HG02870 (cell line): ENCODE data around the gene SHC2.

ENCODE experiments used
- ATAC-seq: cut with Tn5 transposase; IDR thresholded peaks from one replicate; pipeline ENCODE4 v1.9.1; 2021; ENCODE audit warnings: mild to moderate bottlenecking, moderate library complexity; ENCODE audit not compliant: unreplicated experiment

The SHC2 gene

GRCh38 chr19:460877-461720 lies at the start of gene SHC2:
Gene SHC2, minus strand, starts transcription at chr19:461033. Its CDS starts 37 bp downstream, at chr19:460996.
- no peak for ATAC-seq

- no peak for ATAC-seq
Observed at GRCh38 chr19:508204-509150, 47.6 kb upstream of the SHC2 start.

- peak; percentile 44 for ATAC-seq
Observed at GRCh38 chr19:507286-508203, 46.7 kb upstream of the SHC2 start, which contains the start of gene TPGS1. Gene TPGS1, plus strand, starts transcription at chr19:507497. Its CDS starts 10 bp downstream, at chr19:507507.

GRCh38 chr19:506404-507285 lies 45.8 kb upstream of the SHC2 start:
- ATAC-seq: peak; percentile 65

- ATAC-seq: no peak
Observed at GRCh38 chr19:504616-505015, 43.8 kb upstream of the SHC2 start.

- no peak for ATAC-seq
Observed at GRCh38 chr19:501646-502045, 40.8 kb upstream of the SHC2 start.

GRCh38 chr19:498977-499623 lies 38.3 kb upstream of the SHC2 start:
- ATAC-seq: no peak

- ATAC-seq: no peak
Observed at GRCh38 chr19:498511-498891, 37.7 kb upstream of the SHC2 start.

- no peak for ATAC-seq
Observed at GRCh38 chr19:497869-498510, 37.2 kb upstream of the SHC2 start.

- ATAC-seq: no peak
Observed at GRCh38 chr19:497491-497868, 36.6 kb upstream of the SHC2 start.

GRCh38 chr19:496986-497385 lies 36.2 kb upstream of the SHC2 start:
- no peak for ATAC-seq

- ATAC-seq: no peak
Observed at GRCh38 chr19:496112-496665, 35.4 kb upstream of the SHC2 start, which contains the start of gene MADCAM1. Gene MADCAM1, plus strand, starts transcription at chr19:496486. Its CDS starts 14 bp downstream, at chr19:496500.

- no peak for ATAC-seq
Observed at GRCh38 chr19:495402-496111, 34.7 kb upstream of the SHC2 start.

- no peak for ATAC-seq
Observed at GRCh38 chr19:495081-495401, 34.2 kb upstream of the SHC2 start.

GRCh38 chr19:494171-495080 lies 33.6 kb upstream of the SHC2 start:
- ATAC-seq: no peak

GRCh38 chr19:493391-494170 lies 32.7 kb upstream of the SHC2 start:
- no peak for ATAC-seq
